ENCODE data around the gene RCAN2. TPM values are rescaled to one million over a fixed set of nuclear protein-coding genes. Genes with fewer than 3 reads are reported as not detected.
A peak's percentile ranks its signal among the peaks of the same experiment; 100 is the strongest.

Gene RCAN2
- total and polyA plus RNA-seq, 7 donors, result 2.6 to 108 (median 20.0) TPM

DNA sequence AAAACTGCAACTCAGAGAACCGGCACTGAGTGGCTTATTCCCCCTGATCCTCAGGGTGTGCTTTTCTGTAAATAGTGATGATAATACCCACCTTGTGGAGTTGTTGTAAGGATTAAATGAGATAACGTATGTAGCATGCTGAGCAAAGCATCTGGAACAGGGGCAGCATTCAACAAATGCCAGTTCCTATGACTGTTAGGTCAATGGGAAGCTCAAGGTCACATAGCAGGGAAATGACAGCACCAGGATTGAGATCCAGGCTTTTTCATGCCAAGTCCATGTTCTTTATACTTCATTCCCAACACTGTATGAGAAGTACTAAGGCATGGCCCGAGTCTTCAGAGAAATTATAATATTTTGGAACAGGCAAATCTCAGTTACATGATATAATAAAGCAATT is 5.1 kb downstream of the RCAN2 start:
- Histone ChIP-seq H3K9me3 (no peaks in the 10 kb centered on the region), H3K4me3 (no peak overlapping the region), H3K27ac (no peak overlapping the region), H3K4me1 (no peaks in the 10 kb centered on the region), H3K27me3 (ENCODE audit: insufficient read depth in 3 of 3, low read length in 2 of 3) (no peaks in the 10 kb centered on the region), H3K36me3 (ENCODE audit: insufficient read depth in 1 of 2, low read depth in 1 of 2) (no peaks in the 10 kb centered on the region)
- DNase-seq (no peak), ATAC-seq (peak in 1 of 4 donors; percentile 36)
- intact Hi-C loops (cut with DNase I), result no loop called here
- WGBS, 3 donors, result 32 to 39% (median 36%) methylated on average over 3 of the region's 3 CpGs
- TF ChIP-seq, protein P1, sequence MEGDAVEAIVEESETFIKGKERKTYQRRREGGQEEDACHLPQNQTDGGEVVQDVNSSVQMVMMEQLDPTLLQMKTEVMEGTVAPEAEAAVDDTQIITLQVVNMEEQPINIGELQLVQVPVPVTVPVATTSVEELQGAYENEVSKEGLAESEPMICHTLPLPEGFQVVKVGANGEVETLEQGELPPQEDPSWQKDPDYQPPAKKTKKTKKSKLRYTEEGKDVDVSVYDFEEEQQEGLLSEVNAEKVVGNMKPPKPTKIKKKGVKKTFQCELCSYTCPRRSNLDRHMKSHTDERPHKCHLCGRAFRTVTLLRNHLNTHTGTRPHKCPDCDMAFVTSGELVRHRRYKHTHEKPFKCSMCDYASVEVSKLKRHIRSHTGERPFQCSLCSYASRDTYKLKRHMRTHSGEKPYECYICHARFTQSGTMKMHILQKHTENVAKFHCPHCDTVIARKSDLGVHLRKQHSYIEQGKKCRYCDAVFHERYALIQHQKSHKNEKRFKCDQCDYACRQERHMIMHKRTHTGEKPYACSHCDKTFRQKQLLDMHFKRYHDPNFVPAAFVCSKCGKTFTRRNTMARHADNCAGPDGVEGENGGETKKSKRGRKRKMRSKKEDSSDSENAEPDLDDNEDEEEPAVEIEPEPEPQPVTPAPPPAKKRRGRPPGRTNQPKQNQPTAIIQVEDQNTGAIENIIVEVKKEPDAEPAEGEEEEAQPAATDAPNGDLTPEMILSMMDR (IDR thresholded peaks at IDR 0.05), result no peak

DNA sequence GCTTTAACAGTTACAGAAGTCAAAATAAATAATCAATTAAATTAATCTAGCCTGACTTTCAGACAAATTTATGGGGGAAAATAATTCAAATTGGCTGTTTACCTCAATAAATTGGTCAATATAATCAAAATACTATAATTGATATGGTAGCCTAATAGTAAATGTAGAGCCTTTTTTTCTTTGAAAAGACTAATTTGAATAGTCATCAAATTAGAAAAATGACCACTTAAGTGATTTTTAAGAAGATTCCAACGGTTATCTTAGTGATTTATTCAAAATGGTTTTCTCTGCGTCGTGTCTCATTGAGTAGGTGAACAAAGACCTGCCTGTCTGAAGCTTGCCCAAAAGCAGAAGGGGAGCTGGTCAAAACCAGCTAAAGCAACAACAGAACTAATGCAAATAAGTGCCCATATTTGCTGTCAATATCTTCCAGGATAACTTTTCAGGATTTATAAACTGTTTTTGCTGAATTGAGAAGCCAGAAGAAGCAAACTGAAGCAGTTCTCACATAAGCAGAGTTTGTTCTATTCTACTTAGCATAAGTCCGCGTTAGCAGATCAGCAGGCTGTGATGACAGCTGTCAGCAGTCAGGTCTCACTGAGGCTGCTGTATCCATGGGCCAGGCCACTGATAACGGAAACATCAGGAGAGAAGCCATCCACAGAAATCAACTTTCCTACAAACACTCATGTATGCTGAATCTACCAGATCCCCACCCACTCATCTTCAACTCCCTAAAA is 7.0 kb downstream of the RCAN2 start:
- Histone ChIP-seq H3K36me3 (ENCODE audit: insufficient read depth in 1 of 2, low read depth in 1 of 2) (no peaks in the 10 kb centered on the region), H3K4me3 (no peak overlapping the region), H3K27me3 (ENCODE audit: insufficient read depth in 3 of 3, low read length in 2 of 3) (no peaks in the 10 kb centered on the region), H3K9me3 (no peaks in the 10 kb centered on the region), H3K27ac (no peak overlapping the region), H3K4me1 (no peaks in the 10 kb centered on the region)
- peak in 1 of 4 donors; percentile 37 for ATAC-seq
- no peak for DNase-seq
- intact Hi-C loops (cut with DNase I), result no loop called here
- 77 to 83% (median 79%) methylated on average over 6 of the region's 6 CpGs for WGBS, 3 donors
- TF ChIP-seq, protein P1 (IDR thresholded peaks at IDR 0.05), result no peak

DNA sequence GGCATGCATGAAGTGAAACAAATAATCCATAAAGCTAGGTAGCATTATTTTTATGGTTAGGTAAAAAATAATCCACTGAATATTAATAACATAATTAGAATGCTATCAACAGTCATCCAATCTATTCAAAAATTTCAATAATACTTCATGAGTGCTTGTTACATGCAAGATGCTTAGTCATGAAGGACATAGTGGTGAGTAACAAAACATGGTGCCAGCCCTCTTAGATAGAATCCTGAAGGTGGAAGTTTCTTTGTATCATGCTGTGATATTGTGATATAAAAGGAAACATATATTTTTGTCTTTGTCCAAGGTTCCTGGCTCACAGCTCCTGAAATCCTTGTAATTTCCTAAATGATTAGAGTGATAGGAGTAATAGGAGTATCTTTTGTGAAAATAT is 14.9 kb downstream of the RCAN2 start:
- H3K36me3 ChIP-seq (ENCODE audit: insufficient read depth in 1 of 2, low read depth in 1 of 2), result no peaks in the 10 kb centered on the region
- TF ChIP-seq, protein P1 (IDR thresholded peaks at IDR 0.05), result no peak
- DNase-seq (no peak), ATAC-seq (peak in 1 of 4 donors; percentile 40)
- intact Hi-C loops (cut with DNase I), result no loop called here
- no peaks in the 10 kb centered on the region for H3K27me3 ChIP-seq (ENCODE audit: insufficient read depth in 3 of 3, low read length in 2 of 3)
- no peak overlapping the region for H3K4me3 ChIP-seq
- no peaks in the 10 kb centered on the region for H3K9me3 ChIP-seq
- H3K4me1 ChIP-seq, result peaks cover 6% of the 10 kb centered on the region
- no peak overlapping the region for H3K27ac ChIP-seq

DNA sequence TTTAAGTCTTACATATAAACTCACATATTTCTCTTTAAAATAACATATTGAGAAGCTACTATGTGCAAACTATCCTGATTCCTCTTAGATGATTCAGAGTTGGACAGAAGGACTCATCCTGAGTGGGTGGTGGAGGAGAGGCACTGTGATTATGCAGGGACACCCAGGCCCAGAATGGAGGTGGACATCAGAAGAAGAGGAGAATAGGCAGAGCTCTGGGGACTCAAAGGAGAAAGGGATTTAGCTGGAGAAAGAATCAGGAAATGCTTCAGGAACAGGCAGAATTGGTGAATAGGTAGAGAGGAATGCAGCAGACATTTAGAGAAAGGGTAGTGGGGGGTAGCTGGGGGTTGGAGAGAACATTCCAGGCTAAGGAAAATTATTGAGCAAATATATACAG is 17.4 kb downstream of the RCAN2 start:
- TF ChIP-seq, protein P1 (IDR thresholded peaks at IDR 0.05), result no peak
- peaks cover 15% of the 10 kb centered on the region for H3K4me1 ChIP-seq
- H3K36me3 ChIP-seq (ENCODE audit: insufficient read depth in 1 of 2, low read depth in 1 of 2), result no peaks in the 10 kb centered on the region
- no peaks in the 10 kb centered on the region for H3K27me3 ChIP-seq (ENCODE audit: insufficient read depth in 3 of 3, low read length in 2 of 3)
- no peaks in the 10 kb centered on the region for H3K9me3 ChIP-seq
- ATAC-seq, result no peak
- H3K4me3 ChIP-seq, result no peak overlapping the region
- H3K27ac ChIP-seq, result no peak overlapping the region
- intact Hi-C loops (cut with DNase I), result no loop called here
- DNase-seq, result no peak

DNA sequence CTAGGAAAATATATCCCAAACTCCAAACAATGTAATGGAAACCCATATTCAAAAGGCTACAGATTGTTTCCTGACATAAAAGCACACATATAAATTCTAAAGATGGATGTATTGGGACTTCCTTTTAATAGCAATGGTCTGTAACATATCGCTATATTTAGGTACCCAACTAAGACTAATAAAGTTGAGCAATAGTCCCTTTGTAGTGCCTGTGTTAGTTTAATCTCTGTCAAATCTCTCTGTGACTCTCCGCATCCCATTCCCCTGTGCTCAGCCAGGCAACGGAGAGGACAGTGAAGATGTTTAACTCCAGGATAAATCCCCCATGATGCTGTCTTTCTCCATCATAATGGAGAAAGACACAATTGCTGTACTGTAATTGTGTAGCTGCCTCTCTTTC is 19.0 kb downstream of the RCAN2 start:
- no peak overlapping the region for H3K4me3 ChIP-seq
- ATAC-seq, result peak; percentile 53 to 84 (median 80)
- no peak for DNase-seq
- no peak overlapping the region for H3K27ac ChIP-seq
- no peaks in the 10 kb centered on the region for H3K9me3 ChIP-seq
- H3K27me3 ChIP-seq (ENCODE audit: insufficient read depth in 3 of 3, low read length in 2 of 3), result no peaks in the 10 kb centered on the region
- H3K4me1 ChIP-seq, result peaks cover 22% of the 10 kb centered on the region
- TF ChIP-seq, protein P1 (IDR thresholded peaks at IDR 0.05), result no peak
- intact Hi-C loops (cut with DNase I), result no loop called here
- no peaks in the 10 kb centered on the region for H3K36me3 ChIP-seq (ENCODE audit: insufficient read depth in 1 of 2, low read depth in 1 of 2)
- 61 to 79% (median 67%) methylated on average over 3 of the region's 3 CpGs for WGBS, 3 donors

All from psoas muscle (tissue), 8 donors.